Spleen (tissue), 11 donors: ENCODE results near the gene PATL1. TPM values are rescaled to one million over a fixed set of nuclear protein-coding genes. Genes with fewer than 3 reads are reported as not detected.
A peak's percentile ranks its signal among the peaks of the same experiment; 100 is the strongest.

Experiments used
- DNase-seq: peaks from one replicate; pipeline ENCODE4 v3.0.0-alpha.2; 2020
- H3K27ac ChIP-seq, 8 donors: fragments of 200-600 bp; sonication (generic) in 7 of 8; 1 replicate in 4 of 8; 2 replicates in 4 of 8; pipeline versions ENCODE4 v1.5.0 to v1.8.0; 2016 to 2021; ENCODE audit warnings: inconsistent platforms in 4 of 8, mild to moderate bottlenecking in 4 of 8, moderate library complexity in 1 of 8
- H3K27me3 ChIP-seq, 7 donors: fragments of 200-600 bp; sonication (generic) in 6 of 7; replicated peaks in 1 of 7; 1 replicate in 4 of 7; 2 replicates in 3 of 7; pipeline versions ENCODE4 v1.5.0 to v1.8.0; 2016 to 2021; ENCODE audit warnings: inconsistent platforms in 3 of 7, mild to moderate bottlenecking in 1 of 7
- H3K36me3 ChIP-seq, 6 donors: fragments of 200-600 bp; sonication (generic) in 5 of 6; 1 replicate in 4 of 6; 2 replicates in 2 of 6; pipeline versions ENCODE4 v1.5.0 to v1.8.0; 2016 to 2021; ENCODE audit warnings: inconsistent platforms in 2 of 6
- H3K4me1 ChIP-seq, 6 donors: fragments of 200-600 bp; sonication (generic) in 5 of 6; 1 replicate in 3 of 6; 2 replicates in 3 of 6; pipeline versions ENCODE4 v1.5.0 to v1.8.0; 2016 to 2021; ENCODE audit warnings: inconsistent platforms in 3 of 6
- H3K4me3 ChIP-seq, 8 donors: fragments of 200-600 bp; sonication (generic) in 7 of 8; 1 replicate in 4 of 8; 2 replicates in 4 of 8; pipeline versions ENCODE4 v1.5.0 to v1.8.0; 2016 to 2021; ENCODE audit warnings: inconsistent platforms in 4 of 8, mild to moderate bottlenecking in 4 of 8, moderate library complexity in 2 of 8
- H3K9me3 ChIP-seq, 8 donors: fragments of 200-600 bp; sonication (generic) in 7 of 8; 1 replicate in 4 of 8; 2 replicates in 4 of 8; pipeline versions ENCODE4 v1.5.0 to v1.8.0; 2016 to 2021; ENCODE audit warnings: inconsistent platforms in 4 of 8
- CTCF ChIP-seq, 11 experiments: fragments of 200-600 bp in 7 of 11; fragments of 450-650 bp in 4 of 11; sonication (generic) in 4 of 11; IDR thresholded peaks in 8 of 11; conservative IDR thresholded peaks in 3 of 11; 1 replicate in 7 of 11; 2 replicates in 4 of 11; pipeline versions ENCODE4 v1.4.0 to v1.8.0; 2016 to 2021; ENCODE audit warnings: antibody characterized with exemption in 11 of 11, inconsistent platforms in 4 of 11, mild to moderate bottlenecking in 1 of 11
- POLR2A ChIP-seq, 3 donors: fragments of 450-650 bp; IDR thresholded peaks; one replicate each; pipeline ENCODE4 v1.5.1; 2017; ENCODE audit warnings: antibody characterized with exemption in 3 of 3, mild to moderate bottlenecking in 1 of 3
- POLR2AphosphoS5 ChIP-seq, 3 donors: sonication (generic); formaldehyde crosslinking; IDR thresholded peaks; one replicate each; pipeline ENCODE4 v1.5.1; 2017; ENCODE audit warnings: antibody characterized with exemption in 3 of 3
- WGBS, 5 donors: extraction: QIAGEN DNeasy Blood & Tissue Kit in 3 of 5; methylation state at CpG; one replicate each; pipeline versions ENCODE4 v1.1.5 to v1.1.7; 2013 to 2018; 5-methylcytosine and 5-hydroxymethylcytosine counted together
- intact Hi-C: fragments of 100-400 bp; cut with DNase I; formaldehyde crosslinking; loops from one replicate; pipeline ENCODE4 v1.15.0; 2023; ENCODE audit warnings: low total_unique reads
- polyA plus RNA-seq, 3 donors: library from polyadenylated mRNA; stranded (reverse); fragments of 200-250 nt; gene quantifications; one replicate each; pipeline ENCODE4 v1.2.1, GENCODE V29; 2013
- total RNA-seq, 7 donors: library from RNA; depleted of rRNA in 3 of 7; stranded (reverse); fragments of >200 nt in 3 of 7; fragmentation: NEBNext Ultra II Directional in 4 of 7; extraction: Animal tissue kit (Norgen Biotek cat#: 25700) in 4 of 7; gene quantifications; one replicate each; pipeline versions ENCODE4 v1.1.0 to v1.2.1, GENCODE V29; 2016 to 2021
- donor health status: healthy with polysubstance abuse.
- donor health status: DM: no; HTN: no; CAD: no; lungs with moderate emphysema.
- donor health status: DM: no; HTN: no; CAD: no.
- donor health status: Bipolar disorder and iron deficiency.
- donor health status: healthy.
- donor health status: DM: no; HTN: no; CAD: no.
- donor health status: DM: yes; HTN: yes; CAD: no.

PATL1 gene
- total and polyA plus RNA-seq, 10 donors = 5.7 to 47.1 (median 26.3) TPM

GRCh38 chr11:59659981-59660380, 8.9 kb downstream of the PATL1 start:
- TF ChIP-seq POLR2AphosphoS5 (IDR thresholded peaks at IDR 0.05) (no peak), POLR2A (IDR thresholded peaks at IDR 0.05) (no peak), CTCF (IDR thresholded peaks at IDR 0.05 in 8 of 11, conservative IDR thresholded peaks at IDR 0.05 in 3 of 11) (no peak)
- Histone ChIP-seq H3K27me3 (no peaks in the 10 kb centered on the region), H3K4me1 (peaks cover 30 to 64% (median 47%) of the 10 kb centered on the region in 6 donors), H3K9me3 (no peaks in the 10 kb centered on the region), H3K27ac (peak overlapping the region in 6 of 8 donors; percentile 13 to 70 (median 56)), H3K4me3 (no peak overlapping the region), H3K36me3 (peaks cover 0 to 100% (median 68%) of the 10 kb centered on the region in 6 donors)
- WGBS, 5 donors = 41 to 56% (median 51%) methylated on average over 2 of the region's 2 CpGs
- no peak for DNase-seq
- intact Hi-C loops = loop anchor here (10.0 kb wide), 2 partner anchors 45 to 145 kb away; partner anchors contain the start of gene OSBP

- Histone ChIP-seq H3K27ac (no peak overlapping the region), H3K27me3 (no peaks in the 10 kb centered on the region), H3K36me3 (peaks cover 4 to 100% (median 75%) of the 10 kb centered on the region in 6 donors), H3K4me3 (no peak overlapping the region), H3K9me3 (no peaks in the 10 kb centered on the region), H3K4me1 (peaks cover 22 to 44% (median 35%) of the 10 kb centered on the region in 6 donors)
- TF ChIP-seq CTCF (IDR thresholded peaks at IDR 0.05 in 8 of 11, conservative IDR thresholded peaks at IDR 0.05 in 3 of 11) (no peak), POLR2A (IDR thresholded peaks at IDR 0.05) (no peak), POLR2AphosphoS5 (IDR thresholded peaks at IDR 0.05) (no peak)
- intact Hi-C loops = no loop called here
- no peak for DNase-seq
- WGBS, 5 donors = 93 to 96% (median 93%) methylated on average over 5 of the region's 5 CpGs
These were observed 10.8 kb downstream of the PATL1 start for GRCh38 chr11:59658036-59658435.

- no peak overlapping the region for H3K4me3 ChIP-seq
- intact Hi-C loops = no loop called here
- no peaks in the 10 kb centered on the region for H3K9me3 ChIP-seq
- no peaks in the 10 kb centered on the region for H3K27me3 ChIP-seq
- TF ChIP-seq CTCF (IDR thresholded peaks at IDR 0.05 in 8 of 11, conservative IDR thresholded peaks at IDR 0.05 in 3 of 11) = no peak
- TF ChIP-seq POLR2A (IDR thresholded peaks at IDR 0.05) = no peak
- TF ChIP-seq POLR2AphosphoS5 (IDR thresholded peaks at IDR 0.05) = no peak
- H3K27ac ChIP-seq = no peak overlapping the region
- peaks cover 0 to 13% (median 6%) of the 10 kb centered on the region in 6 donors for H3K4me1 ChIP-seq
- WGBS, 5 donors = 92 to 96% (median 94%) methylated on average over 4 of the region's 4 CpGs
- peaks cover 4 to 100% (median 96%) of the 10 kb centered on the region in 6 donors for H3K36me3 ChIP-seq
- DNase-seq = no peak
These were observed 13.9 kb downstream of the PATL1 start for GRCh38 chr11:59654893-59655292.

GRCh38 chr11:59647245-59647980, 21.4 kb downstream of the PATL1 start:
- 82 to 93% (median 89%) methylated on average over 3 of the region's 3 CpGs for WGBS, 5 donors
- Histone ChIP-seq H3K27me3 (no peaks in the 10 kb centered on the region), H3K36me3 (peaks cover 3 to 100% (median 96%) of the 10 kb centered on the region in 6 donors), H3K4me3 (no peak overlapping the region), H3K4me1 (no peaks in the 10 kb centered on the region), H3K9me3 (no peaks in the 10 kb centered on the region), H3K27ac (no peak overlapping the region)
- intact Hi-C loops = no loop called here
- TF ChIP-seq CTCF (IDR thresholded peaks at IDR 0.05 in 8 of 11, conservative IDR thresholded peaks at IDR 0.05 in 3 of 11) (no peak), POLR2AphosphoS5 (IDR thresholded peaks at IDR 0.05) (no peak), POLR2A (IDR thresholded peaks at IDR 0.05) (no peak)
- no peak for DNase-seq
